AG04450 (cell line): ENCODE measurements around the gene CSKMT. TPM values are rescaled to one million over a fixed set of nuclear protein-coding genes. Genes with fewer than 3 reads are reported as not detected.
"Not testable (repeated sequence)": the region's sequence is repeated elsewhere in the genome, so short reads cannot be mapped to it uniquely, and the experiment has no call there.

Experiments used
- CTCF ChIA-PET: fragments of 300-600, 350-600 bp; formaldehyde crosslinking; extraction: SDS; loops from one replicate; lab custom pipeline; 2022; ENCODE audit warnings: antibody characterized with exemption, inconsistent platforms; lab: Charles Lee
- POLR2A ChIA-PET: fragments of 350-600 bp; formaldehyde crosslinking; extraction: SDS; loops from one replicate; lab custom pipeline; 2021; ENCODE audit warnings: antibody characterized with exemption, inconsistent platforms; lab: Yijun Ruan, JAX
- DNase-seq: peaks from one replicate; pipeline ENCODE4 v3.0.0-alpha.2; 2011; ENCODE audit warnings: low read depth, low spot score
- H3K27ac ChIP-seq: one replicate; pipeline ENCODE4 v1.5.1; 2012; ENCODE audit warnings: low read depth, low read length, control low read depth
- H3K27me3 ChIP-seq: one replicate; pipeline ENCODE4 v1.6.0; 2012; ENCODE audit warnings: low read length; ENCODE audit not compliant: control insufficient read depth, insufficient read depth
- H3K4me3 ChIP-seq: 2 replicates; pipeline ENCODE4 v1.5.1; 2011; ENCODE audit warnings: mild to moderate bottlenecking, low read depth, low read length, control low read depth
- H3K9me3 ChIP-seq: 2 replicates; pipeline ENCODE4 v1.5.1; 2012; ENCODE audit warnings: low read length; ENCODE audit not compliant: control insufficient read depth, insufficient read depth
- polyA plus RNA-seq: library from polyadenylated mRNA; depleted of rRNA; stranded (reverse); fragments of >200 nt; gene quantifications from 2 replicates; pipeline ENCODE4 v1.2.3, GENCODE V29; 2011
- TF ChIP-seq, protein P1 (sequence below): IDR thresholded peaks from 2 replicates; pipeline ENCODE4 v1.5.1; 2011; ENCODE audit warnings: low read depth, low read length, control low read depth, inconsistent platforms

Gene CSKMT
- polyA plus RNA-seq, 1 experiment = 4.6 TPM

DNA sequence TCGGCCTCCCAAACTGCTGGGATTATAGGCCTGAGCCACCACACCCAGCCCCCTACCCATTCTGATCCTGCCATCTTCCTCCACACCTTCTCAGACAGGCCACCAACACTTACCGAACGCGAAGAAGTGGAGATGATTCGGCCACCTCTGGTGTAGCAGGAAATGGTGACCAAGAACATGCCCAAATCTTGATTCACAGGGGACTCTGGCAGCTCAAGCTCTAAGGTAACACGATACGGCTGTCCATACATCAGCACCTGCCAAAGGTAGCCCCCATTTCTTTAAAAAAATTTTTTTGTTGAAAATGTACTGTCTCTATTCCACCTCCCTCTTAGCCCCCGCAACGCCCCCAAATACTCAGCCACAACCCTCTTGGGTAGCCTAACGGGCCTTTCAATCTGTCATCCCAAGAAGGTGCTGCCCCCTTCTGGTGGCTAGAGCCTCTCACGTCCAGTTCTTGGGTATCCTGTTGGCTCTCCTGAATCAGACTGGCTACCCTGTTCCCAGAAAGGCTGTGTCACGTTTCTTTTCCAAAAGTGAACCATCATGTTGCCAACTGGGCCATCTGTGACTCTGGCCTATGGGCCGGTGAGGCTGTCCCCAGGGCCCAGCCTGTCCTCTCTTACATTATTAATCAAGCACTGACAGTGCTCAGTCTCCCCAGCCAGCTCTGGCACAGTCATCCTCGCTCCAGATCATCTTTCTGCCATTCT is 29.5 kb downstream of the CSKMT start:
- peak; percentile 55 for DNase-seq
- TF ChIP-seq, protein P1, sequence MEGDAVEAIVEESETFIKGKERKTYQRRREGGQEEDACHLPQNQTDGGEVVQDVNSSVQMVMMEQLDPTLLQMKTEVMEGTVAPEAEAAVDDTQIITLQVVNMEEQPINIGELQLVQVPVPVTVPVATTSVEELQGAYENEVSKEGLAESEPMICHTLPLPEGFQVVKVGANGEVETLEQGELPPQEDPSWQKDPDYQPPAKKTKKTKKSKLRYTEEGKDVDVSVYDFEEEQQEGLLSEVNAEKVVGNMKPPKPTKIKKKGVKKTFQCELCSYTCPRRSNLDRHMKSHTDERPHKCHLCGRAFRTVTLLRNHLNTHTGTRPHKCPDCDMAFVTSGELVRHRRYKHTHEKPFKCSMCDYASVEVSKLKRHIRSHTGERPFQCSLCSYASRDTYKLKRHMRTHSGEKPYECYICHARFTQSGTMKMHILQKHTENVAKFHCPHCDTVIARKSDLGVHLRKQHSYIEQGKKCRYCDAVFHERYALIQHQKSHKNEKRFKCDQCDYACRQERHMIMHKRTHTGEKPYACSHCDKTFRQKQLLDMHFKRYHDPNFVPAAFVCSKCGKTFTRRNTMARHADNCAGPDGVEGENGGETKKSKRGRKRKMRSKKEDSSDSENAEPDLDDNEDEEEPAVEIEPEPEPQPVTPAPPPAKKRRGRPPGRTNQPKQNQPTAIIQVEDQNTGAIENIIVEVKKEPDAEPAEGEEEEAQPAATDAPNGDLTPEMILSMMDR = peak; percentile 90
- no peaks in the 10 kb centered on the region for H3K27me3 ChIP-seq
- H3K27ac ChIP-seq = no peak overlapping the region
- POLR2A ChIA-PET = interaction anchor here (0.6 to 2.7 kb wide), 7 partner anchors 11 to 73 kb away, joined by 3 to 21 read pairs (median 4); partner anchors contain the start of genes B3GAT3, C11orf98, CSKMT and HNRNPUL2
- CTCF ChIA-PET = interaction anchor here (0.7 to 4.3 kb wide), 15 partner anchors 9 to 319 kb away, joined by 3 to 36 read pairs (median 5); partner anchors contain the start of genes C11orf98 and CSKMT
- no peak overlapping the region for H3K4me3 ChIP-seq
- no peaks in the 10 kb centered on the region for H3K9me3 ChIP-seq

DNA sequence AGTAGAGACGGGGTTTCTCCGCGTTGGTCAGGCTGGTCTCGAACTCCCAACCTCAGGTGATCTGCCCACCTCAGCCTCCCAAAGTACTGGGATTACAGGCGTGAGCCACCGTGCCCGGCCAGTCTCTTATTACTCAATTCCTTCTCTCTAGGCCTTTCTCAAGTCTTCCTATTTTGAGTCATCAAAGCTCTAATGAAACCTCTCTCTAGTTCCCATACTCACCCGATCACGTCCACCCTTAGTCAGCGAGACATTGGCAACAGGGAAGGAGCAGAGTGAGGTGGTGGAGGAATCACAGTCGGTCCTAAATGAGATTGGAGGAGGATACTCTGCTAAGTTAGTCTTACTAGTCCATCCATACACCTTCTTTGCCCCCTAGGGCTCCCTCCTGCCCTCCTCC is 37.1 kb downstream of the CSKMT start:
- Histone ChIP-seq H3K27ac (no peak overlapping the region), H3K9me3 (no peaks in the 10 kb centered on the region), H3K4me3 (no peak overlapping the region), H3K27me3 (no peaks in the 10 kb centered on the region)
- TF ChIP-seq, protein P1 = no peak
- DNase-seq = no peak
- POLR2A ChIA-PET = interaction anchor here (0.6 kb wide), 1 partner anchor 153 kb away, joined by 3 read pairs; no protein-coding TSS in a partner anchor
- CTCF ChIA-PET = interaction anchor here (2.8 kb wide), 1 partner anchor 8 kb away, joined by 22 read pairs; no protein-coding TSS in a partner anchor

DNA sequence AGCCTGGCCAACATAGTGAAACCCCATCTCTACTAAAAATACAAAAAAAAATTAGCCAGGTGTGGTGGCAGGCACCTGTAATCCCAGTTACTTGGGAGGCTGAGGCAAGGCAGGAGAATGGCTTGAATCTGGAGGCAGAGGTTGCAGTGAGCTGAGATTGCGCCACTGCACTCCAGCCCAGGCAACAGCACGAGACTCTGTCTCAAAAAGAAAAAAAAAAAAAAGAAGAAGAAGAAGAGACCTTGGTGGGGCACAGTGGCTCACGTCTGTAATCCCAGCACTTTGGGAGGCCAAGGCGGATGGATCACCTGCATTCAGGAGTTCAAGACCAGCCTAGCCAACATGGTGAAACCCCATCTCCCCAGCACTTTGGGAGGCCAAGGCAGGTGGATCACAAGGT is 38.8 kb downstream of the CSKMT start:
- DNase-seq, H3K27ac ChIP-seq, H3K9me3 ChIP-seq, H3K4me3 ChIP-seq, H3K27me3 ChIP-seq, POLR2A ChIA-PET: not testable (repeated sequence)
- CTCF ChIA-PET = interaction anchor here (0.6 to 2.8 kb wide), 4 partner anchors 10 to 158 kb away, joined by 3 to 22 read pairs (median 4); no protein-coding TSS in a partner anchor

DNA sequence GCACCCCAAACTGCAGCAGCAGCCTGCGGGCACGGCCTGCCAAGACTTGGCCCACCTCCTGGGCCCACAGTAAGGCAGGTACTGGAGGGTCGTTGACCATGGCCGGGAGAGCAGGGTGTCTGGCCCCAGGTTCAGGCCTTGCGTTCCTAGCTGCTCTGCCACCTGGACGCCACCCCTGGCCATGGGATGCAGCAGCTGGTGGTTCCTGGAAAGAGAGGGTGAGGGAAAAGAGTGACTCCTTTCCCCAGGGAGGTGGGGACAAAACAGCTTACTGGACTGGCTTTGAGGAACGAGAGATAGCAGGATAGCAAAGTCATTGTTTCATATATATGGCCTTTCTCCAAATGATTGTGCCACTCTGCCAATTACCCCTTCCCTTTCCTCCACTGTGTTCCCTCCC is 40.3 kb downstream of the CSKMT start:
- ChIA-PET CTCF (interaction anchor here (1.1 to 2.1 kb wide), 5 partner anchors 9 to 311 kb away, joined by 3 to 14 read pairs (median 3); partner anchors contain the start of genes HNRNPUL2 and TTC9C), POLR2A (interaction anchor here (0.6 to 2.1 kb wide), 10 partner anchors 13 to 322 kb away, joined by 3 to 26 read pairs (median 5); partner anchors contain the start of genes C11orf98, CSKMT, EEF1G and HNRNPUL2)
- Histone ChIP-seq H3K9me3 (no peaks in the 10 kb centered on the region), H3K27me3 (no peaks in the 10 kb centered on the region), H3K4me3 (peak overlapping the region; percentile 76), H3K27ac (peak overlapping the region; percentile 86)
- TF ChIP-seq, protein P1 = no peak
- no peak for DNase-seq

DNA sequence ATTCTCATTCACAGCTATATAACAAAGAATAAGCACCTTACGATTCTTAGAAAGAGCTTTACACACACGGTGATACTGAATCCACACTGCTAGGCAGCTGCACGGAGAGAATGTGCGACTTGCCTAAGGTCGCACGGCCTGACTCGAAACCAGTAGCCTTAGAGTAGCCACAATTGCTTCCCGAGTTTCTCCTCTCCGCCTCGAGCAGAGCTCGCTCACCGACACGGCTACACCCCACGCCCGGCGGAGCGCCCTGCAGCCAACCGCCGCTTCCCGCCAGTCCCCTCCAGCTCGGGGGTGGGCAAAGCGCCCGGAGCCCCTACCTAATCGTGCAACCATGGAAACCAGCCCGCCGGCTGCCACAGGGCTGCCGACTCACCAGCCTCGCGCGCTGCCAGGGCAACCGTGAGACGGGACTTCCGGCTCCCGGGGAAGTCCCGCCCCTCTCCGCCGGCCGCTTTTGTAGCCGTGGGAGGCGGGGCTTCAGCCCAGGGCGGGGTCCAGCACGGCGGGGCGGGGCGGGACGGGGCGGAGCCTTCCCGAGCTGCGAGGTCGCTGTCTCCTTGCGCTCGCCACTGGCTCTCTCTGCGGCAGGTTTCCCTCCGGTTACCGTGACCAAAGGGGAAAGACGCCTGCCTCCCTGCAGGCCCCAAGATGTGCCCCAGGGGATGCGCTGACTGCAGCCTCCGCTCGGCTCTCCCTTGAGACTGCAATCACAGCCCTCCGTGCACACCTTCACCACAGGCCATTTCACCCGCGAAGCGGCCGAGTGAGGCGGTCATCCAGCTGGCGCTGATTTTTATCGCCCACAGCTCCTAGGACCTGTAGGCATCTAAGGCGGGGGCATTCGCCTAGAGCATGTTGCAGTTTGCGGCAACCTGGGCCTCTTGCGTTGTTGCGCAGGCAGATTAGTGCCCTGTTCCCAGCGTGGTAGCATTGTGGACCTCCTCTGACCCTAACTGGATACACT is 41.1 kb downstream of the CSKMT start:
- POLR2A ChIA-PET = interaction anchor here (0.6 to 2.1 kb wide), 16 partner anchors 9 to 323 kb away, joined by 3 to 26 read pairs (median 4); partner anchors contain the start of genes C11orf98, CSKMT, EEF1G and HNRNPUL2
- CTCF ChIA-PET = interaction anchor here (1.1 to 2.1 kb wide), 5 partner anchors 10 to 312 kb away, joined by 3 to 14 read pairs (median 3); partner anchors contain the start of genes HNRNPUL2 and TTC9C
- peak overlapping the region; percentile 86 for H3K27ac ChIP-seq

More for the DNA sequence above, 41.1 kb downstream of the CSKMT start:
- TF ChIP-seq, protein P1 = no peak
- DNase-seq = peak; percentile 79
- no peaks in the 10 kb centered on the region for H3K9me3 ChIP-seq
- no peaks in the 10 kb centered on the region for H3K27me3 ChIP-seq
- peak overlapping the region; percentile 76 for H3K4me3 ChIP-seq
